ENCODE data around the gene ARID5B. TPM values are rescaled to one million over a fixed set of nuclear protein-coding genes. Genes with fewer than 3 reads are reported as not detected.
"Not testable (repeated sequence)": the region's sequence is repeated elsewhere in the genome, so short reads cannot be mapped to it uniquely, and the experiment has no call there.

The ARID5B gene
- total RNA-seq, 1 donor from 2014 or later = 68.3 TPM

DNA sequence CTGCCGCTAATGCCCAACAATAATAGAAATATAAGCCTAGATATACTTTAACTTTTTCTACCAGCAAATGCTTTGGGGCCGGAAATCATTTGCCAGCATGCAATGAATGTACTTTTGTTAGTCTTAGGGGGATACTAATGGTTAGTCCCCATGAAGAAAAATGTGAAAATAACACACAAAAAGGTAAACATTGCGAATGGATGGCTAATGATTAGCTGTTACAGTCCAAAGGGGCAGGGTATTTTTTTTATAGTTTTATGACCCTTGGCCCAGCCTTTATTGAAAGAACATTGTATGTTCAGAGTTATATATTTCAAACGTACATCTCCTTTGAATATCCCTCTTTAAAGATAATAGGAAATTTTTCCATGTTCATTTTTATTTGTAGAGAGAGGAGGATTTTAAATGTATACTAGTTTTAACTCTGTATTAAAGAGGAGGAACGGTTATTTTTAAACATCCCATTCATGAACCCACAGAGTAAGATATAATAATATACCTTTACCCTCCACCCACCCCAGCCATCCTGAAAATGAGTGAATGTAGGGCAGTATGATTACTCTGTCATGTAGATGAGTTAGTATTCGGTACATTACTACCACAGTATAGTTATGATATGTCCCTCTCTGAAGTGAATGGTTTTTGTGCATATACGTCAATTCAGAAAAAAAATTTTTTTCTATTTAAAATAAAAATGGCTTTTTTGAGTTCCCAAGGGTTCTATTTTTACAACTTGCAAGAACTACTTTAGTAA, 63.6 kb downstream of the ARID5B start:
- DNase-seq = no peak

DNA sequence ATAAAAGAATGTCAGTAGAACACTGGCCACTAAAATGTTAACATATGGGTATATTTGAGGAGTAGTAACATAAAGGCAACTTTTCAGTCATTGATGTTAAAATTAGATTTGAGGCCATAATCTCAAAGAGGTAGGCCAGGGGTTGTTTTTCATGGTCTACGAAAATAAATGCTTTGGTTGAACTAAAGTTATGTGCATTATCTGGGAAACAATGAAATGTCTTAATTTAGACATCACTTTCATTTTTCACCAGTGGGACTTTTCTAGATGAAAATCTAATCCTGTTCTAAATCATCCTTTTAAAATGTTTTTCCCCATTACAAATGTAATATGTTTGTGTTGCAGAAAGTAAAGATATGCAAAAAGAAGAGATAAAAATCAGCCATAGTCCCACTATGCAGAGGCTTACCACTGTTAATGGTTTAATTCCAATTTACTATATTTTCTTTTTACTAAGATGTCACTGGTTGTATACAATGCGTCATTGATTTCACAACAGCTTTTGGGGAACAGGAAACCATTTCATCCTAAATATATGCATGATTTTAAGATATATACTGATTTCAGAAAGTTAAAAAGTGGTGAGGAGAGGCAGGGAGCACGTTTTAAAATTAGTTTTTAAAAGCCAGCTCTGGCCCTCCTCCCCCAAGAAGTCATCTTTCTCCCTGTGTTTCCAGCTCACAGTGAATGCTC, 64.3 kb downstream of the ARID5B start:
- DNase-seq = no peak

GRCh38 chr10:61967298-61967697, 65.8 kb downstream of the ARID5B start:
- DNase-seq = no peak

DNA sequence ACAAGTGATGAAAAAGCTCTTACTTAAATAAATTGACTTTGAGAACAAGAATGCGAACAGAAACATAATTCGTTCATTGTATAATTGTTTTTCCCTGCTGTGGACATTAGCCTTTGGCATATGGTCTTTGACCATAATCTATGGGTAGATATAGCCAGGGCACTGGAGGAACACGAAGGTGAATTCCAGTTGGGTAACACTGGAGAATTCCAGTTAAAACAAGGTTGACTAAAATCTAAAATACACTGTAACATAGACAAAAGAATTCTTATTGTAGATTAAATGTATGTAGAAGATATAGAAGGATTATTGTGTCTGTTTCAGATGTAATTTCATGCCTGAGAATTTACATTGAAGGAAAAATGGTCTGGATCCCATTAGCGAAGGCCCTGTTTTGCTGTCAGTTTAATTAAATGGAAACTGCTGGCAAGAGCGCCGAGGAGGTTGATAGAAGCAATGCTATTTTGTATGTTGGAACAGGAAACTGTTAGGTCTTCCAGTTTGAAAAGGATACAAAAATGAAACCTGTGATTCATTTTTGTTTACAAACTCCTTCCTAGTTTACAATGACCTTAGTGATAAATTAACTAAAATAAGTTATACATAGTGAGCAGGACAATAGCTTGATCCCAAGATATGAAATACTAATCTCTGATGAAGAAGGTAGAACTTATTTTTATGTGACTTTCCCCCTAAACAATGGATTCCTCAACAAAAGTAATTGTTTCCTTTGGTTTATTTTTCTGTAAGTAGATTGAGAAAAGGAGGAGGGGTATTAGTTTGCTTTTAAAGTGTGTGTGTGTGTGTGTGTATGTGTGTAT, 68.9 kb downstream of the ARID5B start:
- peak; percentile 70 for DNase-seq

DNA sequence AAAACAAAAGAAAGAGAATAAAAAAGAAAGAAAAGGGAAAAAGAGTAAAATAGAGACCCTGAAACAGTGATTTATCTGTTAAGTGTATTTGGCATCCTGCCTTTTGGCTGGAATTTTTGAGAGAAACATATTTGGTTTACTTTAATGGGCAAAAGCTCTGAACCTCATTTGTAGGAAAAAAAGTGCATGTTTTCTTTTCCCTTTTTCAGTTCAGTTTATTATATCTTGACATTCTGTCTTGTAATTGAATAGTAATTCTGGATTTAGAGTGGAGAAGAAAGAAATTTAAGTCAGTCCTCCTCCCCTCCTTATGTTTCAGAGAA, 69.5 kb downstream of the ARID5B start:
- peak; percentile 66 for DNase-seq

DNA sequence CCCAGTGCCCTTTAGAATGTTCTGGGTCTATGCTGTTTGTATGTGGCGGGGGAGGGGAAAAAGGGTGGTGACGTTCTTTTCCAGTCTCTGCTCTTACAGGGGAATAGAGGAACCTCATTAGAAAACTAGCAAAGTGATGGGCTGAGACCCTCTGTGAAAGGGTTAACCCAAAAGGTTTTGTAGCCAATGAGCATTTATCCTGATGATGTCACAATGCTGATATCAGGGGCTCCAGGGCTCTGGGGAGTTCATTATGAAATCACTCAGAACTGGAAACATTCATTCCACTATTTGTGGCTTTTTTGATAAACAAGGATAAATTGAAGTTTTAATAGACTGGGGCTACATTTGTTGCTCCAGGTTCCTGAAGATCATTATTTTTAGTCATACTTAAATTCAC, 71.7 kb downstream of the ARID5B start:
- DNase-seq = no peak

DNA sequence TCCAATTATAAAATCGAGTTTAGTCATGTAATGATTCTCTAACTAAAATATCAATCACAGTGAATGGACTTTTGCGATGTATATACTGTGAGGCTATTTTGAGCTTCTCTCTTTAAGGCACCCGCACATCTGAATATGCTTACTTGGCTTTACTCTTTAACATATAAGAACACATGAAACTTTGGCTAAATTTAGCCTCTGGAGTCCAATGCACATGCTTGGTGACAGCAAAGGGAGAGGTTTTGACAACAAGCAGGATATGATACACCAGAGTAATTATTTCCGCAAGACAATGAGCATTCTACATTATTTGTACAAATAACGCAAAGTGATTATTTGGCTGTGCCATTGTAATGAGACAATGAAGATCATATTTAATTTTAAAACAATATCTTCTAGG, 72.4 kb downstream of the ARID5B start:
- peak; percentile 89 for DNase-seq

DNA sequence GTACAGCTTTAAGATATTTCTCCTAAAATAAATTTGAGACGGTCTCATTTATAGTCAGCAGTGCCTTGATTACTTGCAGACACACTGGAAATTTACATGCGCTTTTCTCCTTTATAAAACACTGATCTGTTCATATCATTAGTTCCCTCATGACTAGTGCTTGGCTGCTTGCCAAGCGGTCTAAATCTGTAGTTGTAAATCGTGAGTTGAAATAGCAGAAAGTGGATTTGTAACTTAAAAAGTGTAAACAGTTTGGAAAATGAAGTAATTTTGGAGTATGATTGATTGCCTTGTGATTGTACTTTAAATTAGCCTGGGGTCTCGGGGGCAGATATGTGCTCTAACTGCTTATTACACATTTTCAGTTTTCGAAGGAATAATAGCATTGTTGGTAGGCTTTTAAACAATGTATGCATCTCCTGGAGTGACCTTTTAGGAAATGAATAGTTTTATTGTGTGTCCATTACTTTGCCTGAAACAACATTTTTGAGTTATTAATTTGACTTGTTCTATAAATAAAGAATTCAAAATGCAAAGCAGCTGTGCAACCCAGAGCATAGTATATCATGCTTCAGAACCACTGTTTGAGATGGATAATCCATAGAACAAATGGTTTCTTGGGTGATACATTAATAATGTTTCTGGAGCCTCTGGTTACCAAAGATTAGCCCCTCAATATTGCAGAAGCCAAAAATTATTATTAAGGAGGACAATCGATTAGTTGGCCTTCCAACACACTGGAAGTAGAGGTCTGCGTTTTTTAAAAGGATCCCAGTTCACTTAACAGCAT, 73.3 kb downstream of the ARID5B start:
- DNase-seq = peak; percentile 91

DNA sequence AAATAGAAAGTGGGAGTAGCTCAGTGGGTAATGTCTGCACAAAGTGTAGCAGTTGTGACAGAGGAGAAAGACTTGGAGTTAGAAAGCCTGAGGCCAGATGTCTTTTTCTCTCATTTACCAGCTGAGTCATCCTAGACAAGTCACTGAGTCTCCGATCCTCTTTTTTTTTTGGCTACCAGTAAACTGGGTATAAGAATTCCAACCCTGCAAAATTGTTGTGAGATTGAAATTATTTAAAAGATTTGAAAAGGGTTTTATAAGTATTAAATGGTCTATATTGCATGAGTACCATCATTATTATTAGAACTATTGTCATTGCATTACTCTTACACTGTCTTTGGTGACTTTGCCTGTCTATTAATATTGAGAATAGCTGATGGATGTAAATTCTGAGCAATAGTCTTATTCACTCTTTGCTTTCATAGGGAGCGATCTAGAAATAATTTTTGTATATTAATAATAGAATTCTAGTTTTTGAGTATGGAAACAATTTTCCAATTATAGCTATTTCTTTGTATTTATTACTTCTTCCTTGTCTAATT, 74.0 kb downstream of the ARID5B start:
- DNase-seq = peak; percentile 70

DNA sequence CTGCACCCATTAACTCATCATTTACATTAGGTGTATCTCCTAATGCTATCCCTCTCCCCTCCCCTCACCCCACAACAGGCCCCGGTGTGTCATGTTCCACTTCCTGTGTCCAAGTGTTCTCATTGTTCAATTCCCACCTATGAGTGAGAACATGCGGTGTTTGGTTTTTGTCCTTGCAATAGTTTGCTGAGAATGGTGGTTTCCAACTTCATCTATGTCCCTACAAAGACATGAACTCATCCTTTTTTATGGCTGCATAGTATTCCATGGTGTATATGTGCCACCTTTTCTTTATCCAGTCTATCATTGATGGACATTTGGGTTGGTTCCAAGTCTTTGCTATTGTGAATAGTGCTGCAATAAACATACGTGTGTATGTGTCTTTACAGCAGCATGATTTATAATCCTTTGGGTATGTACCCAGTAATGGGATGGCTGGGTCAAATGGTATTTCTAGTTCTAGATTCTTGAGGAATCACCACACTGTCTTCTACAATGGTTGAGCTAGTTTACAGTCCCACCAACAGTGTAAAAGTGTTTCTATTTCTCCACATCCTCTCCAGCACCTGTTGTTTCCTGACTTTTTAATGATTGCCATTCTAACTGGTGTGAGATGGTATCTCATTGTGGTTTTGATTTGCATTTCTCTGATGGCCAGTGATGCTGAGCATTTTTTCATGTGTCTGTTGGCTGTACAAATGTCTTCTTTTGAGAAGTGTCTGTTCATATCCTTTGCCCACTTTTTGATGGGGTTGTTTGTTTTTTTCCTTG, 75.6 kb downstream of the ARID5B start:
- not testable (repeated sequence) for DNase-seq

GRCh38 chr10:61978965-61979364, 77.5 kb downstream of the ARID5B start:
- no peak for DNase-seq

DNA sequence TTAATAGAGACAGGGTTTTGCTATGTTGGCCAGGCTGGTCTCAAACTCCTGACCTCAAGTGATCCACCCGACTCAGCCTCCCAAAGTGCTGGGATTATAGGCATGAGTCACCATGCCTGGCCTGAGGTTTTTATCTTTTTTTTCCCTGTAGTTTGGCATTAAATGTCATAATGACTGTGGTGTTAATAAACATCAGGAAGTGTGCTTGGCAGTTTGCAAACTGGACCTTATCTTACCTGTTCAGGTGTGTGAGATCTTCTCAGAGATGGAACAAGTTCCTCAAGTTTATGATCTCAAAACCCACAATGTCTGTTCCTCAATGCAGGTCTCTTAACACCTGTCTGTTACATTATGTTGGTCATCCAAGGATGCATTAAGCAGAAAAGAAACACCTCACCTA, 80.0 kb downstream of the ARID5B start:
- no peak for DNase-seq

GRCh38 chr10:61983255-61983654, 81.8 kb downstream of the ARID5B start:
- DNase-seq = no peak

DNA sequence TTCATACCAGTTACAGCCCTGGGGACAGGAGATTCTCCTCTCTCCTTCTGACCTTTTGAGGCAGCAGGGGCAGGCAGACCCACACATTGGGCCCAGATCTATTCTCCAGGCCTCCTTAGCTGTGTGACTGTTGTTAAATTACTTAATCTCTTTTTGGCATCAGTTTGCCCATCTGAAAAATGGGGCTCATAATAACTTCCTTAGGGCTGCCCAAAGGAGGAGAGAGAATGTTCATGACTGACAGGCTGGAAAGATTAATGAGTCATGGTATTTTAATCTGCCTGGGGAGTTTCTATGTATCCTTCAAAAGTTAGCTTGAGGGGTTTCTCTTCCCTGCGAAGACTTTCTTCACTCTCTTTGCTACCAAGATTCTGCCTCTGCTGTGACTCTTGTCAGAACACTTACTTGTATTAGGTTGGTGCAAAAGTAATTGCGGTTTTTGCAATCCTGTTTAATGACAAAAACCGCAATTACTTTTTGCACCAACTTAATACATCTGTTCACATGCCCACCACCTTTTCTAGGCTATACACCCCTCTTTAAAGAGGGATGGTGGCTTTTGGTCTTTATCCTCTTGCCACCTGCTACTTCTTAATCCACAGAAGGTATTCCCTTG, 83.4 kb downstream of the ARID5B start:
- DNase-seq = no peak

GRCh38 chr10:61985715-61986114, 84.2 kb downstream of the ARID5B start:
- DNase-seq = no peak

- no peak for DNase-seq
Observed at GRCh38 chr10:61986382-61986781, 84.9 kb downstream of the ARID5B start.

DNA sequence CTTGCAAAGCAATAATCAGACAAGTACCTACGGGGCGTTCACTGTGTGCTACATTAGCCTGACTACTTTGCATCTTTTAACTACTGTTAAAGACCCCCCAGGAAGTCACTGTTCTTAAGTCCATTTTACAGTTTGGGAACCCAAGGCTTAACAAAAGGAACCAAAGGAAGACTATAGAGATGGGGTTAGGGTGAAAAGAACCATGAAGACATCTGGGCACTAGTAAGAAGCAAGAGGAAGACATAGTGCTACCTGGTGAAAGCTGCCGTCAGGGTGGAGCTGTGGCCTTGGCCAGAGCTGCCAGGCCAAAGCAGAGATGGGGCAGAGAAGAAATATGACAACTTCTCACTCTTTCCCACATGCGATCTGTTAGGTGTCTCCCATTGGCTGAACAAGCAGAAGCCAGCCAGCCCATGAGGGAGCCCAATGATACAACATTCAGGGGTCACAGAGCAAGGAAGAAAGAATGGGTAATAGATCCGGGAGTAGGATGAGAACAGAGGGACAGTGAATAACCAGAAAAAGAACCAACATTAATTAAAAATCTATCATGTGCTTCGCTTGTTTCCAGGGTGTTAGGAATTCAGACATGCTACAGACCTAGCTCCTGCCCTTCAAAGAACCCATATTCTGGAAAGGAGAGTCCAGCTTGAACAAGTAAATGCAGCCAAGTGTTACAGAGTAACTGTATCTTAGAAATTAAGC, 85.4 kb downstream of the ARID5B start:
- no peak for DNase-seq

DNA sequence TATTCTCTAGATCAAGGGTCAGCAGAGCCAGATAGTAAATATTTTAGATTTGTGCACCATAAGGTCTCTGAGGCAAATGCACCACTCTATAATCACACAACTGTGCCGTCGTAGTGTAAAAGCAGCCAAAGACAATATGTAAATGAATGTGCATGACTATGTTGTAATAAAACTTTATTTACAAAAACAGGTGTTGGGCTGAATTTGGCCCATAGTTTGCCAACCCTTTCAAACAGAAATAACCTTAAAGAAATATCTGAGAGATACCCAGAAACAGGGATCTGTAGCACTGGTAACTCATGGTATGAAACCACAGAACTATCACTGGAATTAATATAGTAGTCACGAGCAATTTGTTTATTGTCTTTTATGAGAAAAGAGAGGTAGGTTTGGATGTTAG, 86.0 kb downstream of the ARID5B start:
- DNase-seq = no peak

DNA sequence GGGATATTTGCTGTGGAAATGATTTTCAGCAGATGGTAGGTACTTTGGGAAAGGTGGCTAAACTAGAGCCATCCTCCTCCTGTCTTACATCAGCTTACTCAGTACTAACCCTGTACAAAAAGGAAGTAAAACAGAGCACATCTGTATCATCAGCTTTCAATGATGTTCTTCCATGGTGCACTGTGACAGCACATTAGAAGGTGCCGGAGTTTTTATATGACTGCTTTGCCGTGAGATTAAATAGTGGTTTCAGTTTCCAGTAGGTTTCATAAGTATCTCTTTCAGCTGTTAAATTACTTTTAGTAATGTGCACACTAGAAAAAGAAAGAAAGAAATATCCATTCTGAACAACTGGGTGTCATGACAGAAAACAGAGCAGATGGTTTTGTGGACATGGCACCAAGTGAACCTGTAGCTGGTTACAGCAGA, 86.5 kb downstream of the ARID5B start:
- no peak for DNase-seq

Measured in skin of body (tissue), 2 donors.